OCI-LY1 (cell line): Measurements from ENCODE around the gene ULK4.

Experiments used
- H2AFZ ChIP-seq: fragments of 200-600 bp; sonication (generic), shearing (Covaris generic); 2 replicates; pipeline ENCODE4 v1.6.0; 2014; ENCODE audit warnings: antibody characterized with exemption, mild to moderate bottlenecking, low read length
- H3F3A ChIP-seq: fragments of 200-600 bp; sonication (generic), shearing (Covaris generic); 2 replicates; pipeline ENCODE4 v1.6.0; 2014; ENCODE audit warnings: mild to moderate bottlenecking, antibody characterized with exemption, low read length, moderate library complexity; ENCODE audit not compliant: insufficient read depth
- H3K27ac ChIP-seq: fragments of 200-600 bp; sonication (generic); 2 replicates; pipeline ENCODE4 v1.5.1; 2014; ENCODE audit warnings: low read length, mixed run types, mild to moderate bottlenecking, low read depth; ENCODE audit not compliant: poor library complexity, severe bottlenecking
- H3K27me3 ChIP-seq: fragments of 200-600 bp; sonication (generic); 2 replicates; pipeline ENCODE4 v1.6.0; 2014; ENCODE audit warnings: antibody characterized with exemption, mild to moderate bottlenecking, low read length, moderate library complexity; ENCODE audit not compliant: insufficient read depth
- H3K36me3 ChIP-seq: fragments of 200-600 bp; sonication (generic); 2 replicates; pipeline ENCODE4 v1.6.1; 2014; ENCODE audit warnings: mild to moderate bottlenecking, antibody characterized with exemption, low read length, moderate library complexity, mixed read lengths; ENCODE audit not compliant: insufficient read depth
- H3K4me1 ChIP-seq: fragments of 200-600 bp; sonication (generic); 2 replicates; pipeline ENCODE4 v1.5.1; 2014; ENCODE audit warnings: mild to moderate bottlenecking, low read length, moderate library complexity; ENCODE audit not compliant: insufficient read depth, severe bottlenecking
- H3K4me2 ChIP-seq: fragments of 200-600 bp; sonication (generic), shearing (Covaris generic); 2 replicates; pipeline ENCODE4 v1.6.1; 2014; ENCODE audit warnings: low read length
- H3K4me3 ChIP-seq: fragments of 200-600 bp; sonication (generic); 2 replicates; pipeline ENCODE4 v1.5.1; 2014; ENCODE audit warnings: low read length, low read depth, mild to moderate bottlenecking, mixed read lengths; ENCODE audit not compliant: poor library complexity, severe bottlenecking
- H3K79me2 ChIP-seq: fragments of 200-600 bp; shearing (Covaris generic); 2 replicates; pipeline ENCODE4 v1.6.1; 2016; ENCODE audit warnings: mixed run types, low read length, mixed read lengths; ENCODE audit not compliant: insufficient read depth
- H3K9ac ChIP-seq: fragments of 200-600 bp; sonication (generic), shearing (Covaris generic); 2 replicates; pipeline ENCODE4 v1.6.1; 2014; ENCODE audit warnings: mild to moderate bottlenecking, low read length, mixed read lengths
- H3K9me2 ChIP-seq: fragments of 200-600 bp; sonication (generic), shearing (Covaris generic); 2 replicates; pipeline ENCODE4 v1.6.1; 2014; ENCODE audit warnings: low read depth, mild to moderate bottlenecking, low read length, mixed read lengths
- H3K9me3 ChIP-seq: fragments of 200-600 bp; shearing (Covaris generic); 2 replicates; pipeline ENCODE4 v1.6.1; 2014; ENCODE audit warnings: low read length, mixed read lengths
- H4K20me1 ChIP-seq: fragments of 200-600 bp; sonication (generic), shearing (Covaris generic); 2 replicates; pipeline ENCODE4 v1.6.0; 2016; ENCODE audit warnings: mild to moderate bottlenecking, low read length; ENCODE audit not compliant: insufficient read depth
- EZH2 ChIP-seq: fragments of 200-600 bp; sonication (generic), shearing (Covaris generic); IDR thresholded peaks from 2 replicates; pipeline ENCODE4 v1.8.0; 2017; ENCODE audit warnings: borderline replicate concordance, mixed run types, mild to moderate bottlenecking, antibody characterized with exemption, low read length, moderate library complexity, mixed read lengths
- TF ChIP-seq, protein P1 (sequence below): fragments of 200-600 bp; sonication (generic), shearing (Covaris generic); IDR thresholded peaks from 2 replicates; pipeline ENCODE4 v1.5.1; 2017; ENCODE audit warnings: mild to moderate bottlenecking, antibody characterized with exemption, low read length, moderate library complexity, mixed read lengths

The ULK4 gene

DNA sequence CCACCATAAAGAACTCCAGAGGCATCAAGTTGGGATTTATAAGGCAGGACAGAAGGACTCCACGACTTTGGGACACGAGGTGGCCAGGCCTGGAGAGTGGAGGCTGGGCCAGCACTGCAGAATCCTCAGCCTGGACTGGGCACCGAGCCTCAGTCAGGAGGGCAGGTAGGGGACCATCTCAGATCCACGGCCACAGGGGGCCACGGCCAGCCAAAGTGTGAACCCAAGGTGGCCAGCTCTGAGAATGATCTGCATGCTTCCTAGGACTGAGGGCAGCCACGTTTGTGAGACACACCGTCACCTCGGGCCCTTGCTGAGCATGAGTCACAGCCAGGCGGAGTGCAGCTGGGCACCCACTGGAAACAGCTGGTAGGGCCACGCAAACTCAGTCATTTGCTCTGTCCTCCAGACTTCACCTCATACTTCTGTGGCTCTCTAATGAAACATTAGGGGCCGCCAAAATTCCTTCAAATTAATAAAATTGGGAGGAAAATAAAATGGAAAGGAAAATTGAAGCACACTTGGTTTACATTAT lies 696.8 kb downstream of the ULK4 start:
- no peaks in the 10 kb centered on the region for H3K9me3 ChIP-seq
- no peak overlapping the region for H3K4me2 ChIP-seq
- no peak overlapping the region for H3K9ac ChIP-seq
- TF ChIP-seq, protein P1, sequence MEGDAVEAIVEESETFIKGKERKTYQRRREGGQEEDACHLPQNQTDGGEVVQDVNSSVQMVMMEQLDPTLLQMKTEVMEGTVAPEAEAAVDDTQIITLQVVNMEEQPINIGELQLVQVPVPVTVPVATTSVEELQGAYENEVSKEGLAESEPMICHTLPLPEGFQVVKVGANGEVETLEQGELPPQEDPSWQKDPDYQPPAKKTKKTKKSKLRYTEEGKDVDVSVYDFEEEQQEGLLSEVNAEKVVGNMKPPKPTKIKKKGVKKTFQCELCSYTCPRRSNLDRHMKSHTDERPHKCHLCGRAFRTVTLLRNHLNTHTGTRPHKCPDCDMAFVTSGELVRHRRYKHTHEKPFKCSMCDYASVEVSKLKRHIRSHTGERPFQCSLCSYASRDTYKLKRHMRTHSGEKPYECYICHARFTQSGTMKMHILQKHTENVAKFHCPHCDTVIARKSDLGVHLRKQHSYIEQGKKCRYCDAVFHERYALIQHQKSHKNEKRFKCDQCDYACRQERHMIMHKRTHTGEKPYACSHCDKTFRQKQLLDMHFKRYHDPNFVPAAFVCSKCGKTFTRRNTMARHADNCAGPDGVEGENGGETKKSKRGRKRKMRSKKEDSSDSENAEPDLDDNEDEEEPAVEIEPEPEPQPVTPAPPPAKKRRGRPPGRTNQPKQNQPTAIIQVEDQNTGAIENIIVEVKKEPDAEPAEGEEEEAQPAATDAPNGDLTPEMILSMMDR, result no peak
- no peak for TF ChIP-seq EZH2
- no peaks in the 10 kb centered on the region for H4K20me1 ChIP-seq
- no peaks in the 10 kb centered on the region for H3F3A ChIP-seq
- H3K4me1 ChIP-seq, result no peaks in the 10 kb centered on the region
- H3K9me2 ChIP-seq, result no peaks in the 10 kb centered on the region
- no peak overlapping the region for H2AFZ ChIP-seq
- no peak overlapping the region for H3K27ac ChIP-seq
- no peaks in the 10 kb centered on the region for H3K79me2 ChIP-seq
- H3K4me3 ChIP-seq, result no peak overlapping the region
- H3K27me3 ChIP-seq, result no peaks in the 10 kb centered on the region
- no peaks in the 10 kb centered on the region for H3K36me3 ChIP-seq

DNA sequence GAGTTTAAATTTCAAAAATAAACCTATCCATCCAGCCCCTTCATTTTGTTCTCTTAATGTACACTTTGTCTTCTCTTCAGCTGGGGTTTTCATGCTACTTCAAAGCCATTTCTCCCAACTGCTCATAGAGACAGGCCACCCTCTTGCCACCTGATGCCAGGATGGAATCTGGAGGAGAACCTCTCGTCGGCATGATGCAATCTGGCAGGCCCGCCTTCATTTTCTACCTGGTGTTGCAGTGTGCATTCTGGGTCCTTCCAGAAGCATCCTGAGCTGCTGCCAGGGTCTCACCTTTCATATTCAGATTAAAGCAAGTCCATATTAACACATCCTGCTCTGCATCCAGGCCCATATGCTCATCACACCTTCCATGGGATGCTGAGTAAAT lies 701.8 kb downstream of the ULK4 start:
- Histone ChIP-seq H3K9me3 (no peaks in the 10 kb centered on the region), H4K20me1 (no peaks in the 10 kb centered on the region), H3K4me3 (no peak overlapping the region), H3K9ac (no peak overlapping the region), H3K36me3 (no peaks in the 10 kb centered on the region), H3K4me1 (no peaks in the 10 kb centered on the region), H3F3A (no peaks in the 10 kb centered on the region), H2AFZ (no peak overlapping the region), H3K79me2 (no peaks in the 10 kb centered on the region), H3K4me2 (no peak overlapping the region), H3K27me3 (no peaks in the 10 kb centered on the region), H3K27ac (no peak overlapping the region), H3K9me2 (no peaks in the 10 kb centered on the region)
- TF ChIP-seq, protein P1, result no peak
- TF ChIP-seq EZH2, result no peak

DNA sequence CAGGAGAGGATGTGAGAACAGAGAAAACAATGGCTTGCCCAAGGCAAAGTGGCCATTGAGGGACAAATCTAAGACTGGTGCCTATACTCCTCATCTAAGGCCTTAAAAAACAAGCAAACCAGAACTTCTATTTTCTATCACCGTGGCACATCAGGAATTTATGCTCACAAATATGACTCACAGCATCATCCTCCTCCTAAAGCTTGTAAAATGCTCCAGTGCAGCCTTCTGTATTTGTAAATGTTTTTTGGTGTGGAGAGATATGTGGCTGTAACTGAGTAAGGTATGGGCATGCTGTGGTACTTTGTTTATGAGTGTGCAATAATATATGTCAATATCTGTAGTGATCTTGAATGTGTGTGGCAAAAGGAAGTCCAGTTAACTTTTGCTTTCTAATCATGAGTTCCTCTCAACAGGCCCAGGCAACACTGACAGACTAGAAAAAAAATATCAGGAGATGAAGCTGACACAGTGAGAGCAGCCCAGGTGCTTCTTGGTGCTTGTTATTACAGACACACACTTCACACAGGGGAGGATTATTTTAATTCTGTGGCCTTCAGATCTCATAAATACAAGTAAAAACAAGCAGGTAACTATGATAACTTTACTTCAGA lies 702.3 kb downstream of the ULK4 start:
- Histone ChIP-seq H3F3A (no peaks in the 10 kb centered on the region), H3K9me3 (no peaks in the 10 kb centered on the region), H3K27me3 (no peaks in the 10 kb centered on the region), H4K20me1 (no peaks in the 10 kb centered on the region), H3K4me3 (no peak overlapping the region), H3K4me2 (no peak overlapping the region), H3K27ac (no peak overlapping the region), H3K4me1 (no peaks in the 10 kb centered on the region), H3K36me3 (no peaks in the 10 kb centered on the region), H3K9me2 (no peaks in the 10 kb centered on the region), H3K9ac (no peak overlapping the region), H2AFZ (no peak overlapping the region), H3K79me2 (no peaks in the 10 kb centered on the region)
- TF ChIP-seq EZH2, result no peak
- TF ChIP-seq, protein P1, result no peak
